Activated CD4-positive, alpha-beta memory T cell treated with anti-CD3 and anti-CD28 coated beads for 36 hours (primary cell): ENCODE data around the gene ITGAE. TPM values are rescaled to one million over a fixed set of nuclear protein-coding genes. Genes with fewer than 3 reads are reported as not detected.

ENCODE experiments used
- CTCF ChIA-PET: fragments of 350-600 bp; sonication (Branson Sonifier 250); formaldehyde crosslinking; loops from one replicate; lab custom pipeline; 2021; ENCODE audit warnings: antibody characterized with exemption, inconsistent platforms; lab: Charles Lee
- POLR2A ChIA-PET: fragments of 350-600 bp; sonication (Branson Sonifier 250); formaldehyde crosslinking; loops from one replicate; lab custom pipeline; 2021; ENCODE audit warnings: antibody characterized with exemption; lab: Charles Lee
- DNase-seq: peaks from one replicate; pipeline ENCODE4 v3.0.0-alpha.2; 2020
- H3K27ac Mint-ChIP-seq: one replicate; pipeline ENCODE4 v1.8.0; 2021; ENCODE audit warnings: mixed read lengths
- H3K27me3 Mint-ChIP-seq: one replicate; pipeline ENCODE4 v1.8.0; 2021; ENCODE audit warnings: mixed read lengths
- H3K36me3 Mint-ChIP-seq: one replicate; pipeline ENCODE4 v1.8.0; 2021; ENCODE audit warnings: mixed read lengths
- H3K4me1 Mint-ChIP-seq: one replicate; pipeline ENCODE4 v1.8.0; 2021; ENCODE audit warnings: low read depth, mixed read lengths
- H3K4me3 Mint-ChIP-seq: one replicate; pipeline ENCODE4 v1.8.0; 2021; ENCODE audit warnings: mild to moderate bottlenecking, mixed read lengths
- H3K9me3 Mint-ChIP-seq: one replicate; pipeline ENCODE4 v1.8.0; 2021; ENCODE audit warnings: mixed read lengths
- intact Hi-C: fragments of 100-400 bp; cut with micrococcal nuclease; formaldehyde crosslinking; loops from one replicate; pipeline ENCODE4 v1.15.1; 2023
- total RNA-seq, 2 experiments: library from RNA; stranded (reverse); gene quantifications; one replicate each; pipeline ENCODE4 v1.2.3, GENCODE V29; 2021

Gene ITGAE
- total RNA-seq, 2 experiments from 2014 or later: 32.8 to 34.4 TPM

GRCh38 chr17:3759597-3760216 lies 41.3 kb downstream of the ITGAE start:
- intact Hi-C loops: no loop called here
- Mint-ChIP-seq H3K36me3 (peaks cover 3% of the 10 kb centered on the region), H3K4me1 (peaks cover 22% of the 10 kb centered on the region), H3K27me3 (peaks cover 2% of the 10 kb centered on the region), H3K27ac (no peak overlapping the region), H3K9me3 (peaks cover 9% of the 10 kb centered on the region), H3K4me3 (no peak overlapping the region)
- no peak for DNase-seq
- POLR2A ChIA-PET: no interaction called here
- CTCF ChIA-PET: interaction anchor here (3.5 kb wide), 1 partner anchor 22 kb away, joined by 20 read pairs; no protein-coding TSS in a partner anchor

- Mint-ChIP-seq H3K27ac (no peak overlapping the region), H3K9me3 (peaks cover 9% of the 10 kb centered on the region), H3K27me3 (peaks cover 2% of the 10 kb centered on the region), H3K4me3 (peak overlapping the region; percentile 20), H3K36me3 (peaks cover 3% of the 10 kb centered on the region), H3K4me1 (peaks cover 19% of the 10 kb centered on the region)
- intact Hi-C loops: no loop called here
- no peak for DNase-seq
- ChIA-PET CTCF (interaction anchor here (2.6 to 7.9 kb wide), 2 partner anchors 18 to 71 kb away, joined by 11 to 47 read pairs; no protein-coding TSS in a partner anchor), POLR2A (no interaction called here)
These were observed 45.5 kb downstream of the ITGAE start for GRCh38 chr17:3755335-3756030.

- DNase-seq: peak; percentile 81
- intact Hi-C loops: no loop called here
- no peak overlapping the region for H3K27ac Mint-ChIP-seq
- no peaks in the 10 kb centered on the region for H3K27me3 Mint-ChIP-seq
- ChIA-PET CTCF (interaction anchor here (7.9 kb wide), 1 partner anchor 17 kb away, joined by 47 read pairs; no protein-coding TSS in a partner anchor), POLR2A (no interaction called here)
- H3K4me3 Mint-ChIP-seq: peak overlapping the region; percentile 20
- peaks cover 26% of the 10 kb centered on the region for H3K4me1 Mint-ChIP-seq
- H3K9me3 Mint-ChIP-seq: peaks cover 4% of the 10 kb centered on the region
- peaks cover 2% of the 10 kb centered on the region for H3K36me3 Mint-ChIP-seq
These were observed 46.3 kb downstream of the ITGAE start for GRCh38 chr17:3754458-3755334.

- H3K27ac Mint-ChIP-seq: no peak overlapping the region
- peaks cover 29% of the 10 kb centered on the region for H3K4me1 Mint-ChIP-seq
- no peak for DNase-seq
- intact Hi-C loops: no loop called here
- POLR2A ChIA-PET: no interaction called here
- CTCF ChIA-PET: interaction anchor here (7.9 kb wide), 1 partner anchor 16 kb away, joined by 47 read pairs; no protein-coding TSS in a partner anchor
- H3K36me3 Mint-ChIP-seq: no peaks in the 10 kb centered on the region
- H3K27me3 Mint-ChIP-seq: no peaks in the 10 kb centered on the region
- no peaks in the 10 kb centered on the region for H3K9me3 Mint-ChIP-seq
- H3K4me3 Mint-ChIP-seq: no peak overlapping the region
These were observed 46.9 kb downstream of the ITGAE start for GRCh38 chr17:3754066-3754457.

- intact Hi-C loops: no loop called here
- Mint-ChIP-seq H3K27me3 (no peaks in the 10 kb centered on the region), H3K4me3 (no peak overlapping the region), H3K4me1 (peaks cover 33% of the 10 kb centered on the region), H3K9me3 (no peaks in the 10 kb centered on the region), H3K27ac (no peak overlapping the region), H3K36me3 (no peaks in the 10 kb centered on the region)
- ChIA-PET POLR2A (no interaction called here), CTCF (interaction anchor here (2.0 to 7.9 kb wide), 2 partner anchors 16 to 73 kb away, joined by 7 to 47 read pairs; no protein-coding TSS in a partner anchor)
- no peak for DNase-seq
These were observed 47.4 kb downstream of the ITGAE start for GRCh38 chr17:3753624-3754023.

GRCh38 chr17:3751836-3752235 lies 49.2 kb downstream of the ITGAE start:
- Mint-ChIP-seq H3K36me3 (no peaks in the 10 kb centered on the region), H3K4me3 (no peak overlapping the region), H3K4me1 (peaks cover 34% of the 10 kb centered on the region), H3K9me3 (no peaks in the 10 kb centered on the region), H3K27ac (no peak overlapping the region), H3K27me3 (no peaks in the 10 kb centered on the region)
- ChIA-PET POLR2A (interaction anchor here (0.7 kb wide), 1 partner anchor 11 kb away, joined by 3 read pairs; no protein-coding TSS in a partner anchor), CTCF (interaction anchor here (1.4 to 7.9 kb wide), 3 partner anchors 13 to 75 kb away, joined by 3 to 47 read pairs (median 7); no protein-coding TSS in a partner anchor)
- DNase-seq: no peak
- intact Hi-C loops: no loop called here

GRCh38 chr17:3750926-3751325 lies 50.1 kb downstream of the ITGAE start:
- DNase-seq: peak; percentile 66
- CTCF ChIA-PET: interaction anchor here (1.4 to 7.9 kb wide), 2 partner anchors 13 to 14 kb away, joined by 3 to 47 read pairs; no protein-coding TSS in a partner anchor
- Mint-ChIP-seq H3K27me3 (no peaks in the 10 kb centered on the region), H3K9me3 (no peaks in the 10 kb centered on the region), H3K4me1 (peaks cover 34% of the 10 kb centered on the region), H3K27ac (peak overlapping the region; percentile 31), H3K4me3 (no peak overlapping the region), H3K36me3 (no peaks in the 10 kb centered on the region)
- intact Hi-C loops: no loop called here
- POLR2A ChIA-PET: interaction anchor here (1.3 kb wide), 1 partner anchor 10 kb away, joined by 3 read pairs; no protein-coding TSS in a partner anchor

- ChIA-PET CTCF (interaction anchor here (1.7 to 7.9 kb wide), 2 partner anchors 12 to 94 kb away, joined by 3 to 47 read pairs; no protein-coding TSS in a partner anchor), POLR2A (interaction anchor here (1.3 kb wide), 1 partner anchor 10 kb away, joined by 3 read pairs; no protein-coding TSS in a partner anchor)
- no peak for DNase-seq
- Mint-ChIP-seq H3K27me3 (no peaks in the 10 kb centered on the region), H3K27ac (no peak overlapping the region), H3K4me1 (peaks cover 31% of the 10 kb centered on the region), H3K36me3 (no peaks in the 10 kb centered on the region), H3K9me3 (no peaks in the 10 kb centered on the region), H3K4me3 (no peak overlapping the region)
- intact Hi-C loops: no loop called here
These were observed 50.7 kb downstream of the ITGAE start for GRCh38 chr17:3750296-3750695.

- H3K4me1 Mint-ChIP-seq: peaks cover 29% of the 10 kb centered on the region
- no peaks in the 10 kb centered on the region for H3K9me3 Mint-ChIP-seq
- no peaks in the 10 kb centered on the region for H3K36me3 Mint-ChIP-seq
- no peaks in the 10 kb centered on the region for H3K27me3 Mint-ChIP-seq
- intact Hi-C loops: no loop called here
- ChIA-PET POLR2A (no interaction called here), CTCF (interaction anchor here (0.8 to 1.2 kb wide), 2 partner anchors 8 to 11 kb away, joined by 3 to 4 read pairs; no protein-coding TSS in a partner anchor)
- no peak for DNase-seq
- H3K4me3 Mint-ChIP-seq: no peak overlapping the region
- H3K27ac Mint-ChIP-seq: no peak overlapping the region
These were observed 52.4 kb downstream of the ITGAE start for GRCh38 chr17:3748576-3748975.

- Mint-ChIP-seq H3K4me3 (no peak overlapping the region), H3K27me3 (no peaks in the 10 kb centered on the region), H3K4me1 (peaks cover 25% of the 10 kb centered on the region), H3K27ac (no peak overlapping the region), H3K9me3 (no peaks in the 10 kb centered on the region), H3K36me3 (no peaks in the 10 kb centered on the region)
- DNase-seq: no peak
- POLR2A ChIA-PET: interaction anchor here (0.7 kb wide), 1 partner anchor 9 kb away, joined by 3 read pairs; no protein-coding TSS in a partner anchor
- intact Hi-C loops: no loop called here
- CTCF ChIA-PET: interaction anchor here (0.8 to 2.0 kb wide), 2 partner anchors 10 kb away, joined by 4 to 10 read pairs; no protein-coding TSS in a partner anchor
These were observed 53.2 kb downstream of the ITGAE start for GRCh38 chr17:3747805-3748204.

- CTCF ChIA-PET: interaction anchor here (1.6 kb wide), 1 partner anchor 82 kb away, joined by 3 read pairs; no protein-coding TSS in a partner anchor
- no peak for DNase-seq
These were observed 55.9 kb downstream of the ITGAE start for GRCh38 chr17:3745071-3745470.

More at GRCh38 chr17:3745071-3745470, 55.9 kb downstream of the ITGAE start:
- Mint-ChIP-seq H3K4me1 (peaks cover 19% of the 10 kb centered on the region), H3K36me3 (no peaks in the 10 kb centered on the region), H3K27me3 (no peaks in the 10 kb centered on the region), H3K4me3 (no peak overlapping the region), H3K27ac (no peak overlapping the region), H3K9me3 (no peaks in the 10 kb centered on the region)
- POLR2A ChIA-PET: no interaction called here
- intact Hi-C loops: no loop called here
